GM19397 (cell line): ENCODE results near the gene NKX6-2.
"Not testable (repeated sequence)": the region's sequence is repeated elsewhere in the genome, so short reads cannot be mapped to it uniquely, and the experiment has no call there.

Source experiments
- ATAC-seq: cut with Tn5 transposase; IDR thresholded peaks from one replicate; pipeline ENCODE4 v1.9.1; 2021; ENCODE audit warnings: mild to moderate bottlenecking, moderate library complexity; ENCODE audit not compliant: unreplicated experiment

Gene NKX6-2

DNA sequence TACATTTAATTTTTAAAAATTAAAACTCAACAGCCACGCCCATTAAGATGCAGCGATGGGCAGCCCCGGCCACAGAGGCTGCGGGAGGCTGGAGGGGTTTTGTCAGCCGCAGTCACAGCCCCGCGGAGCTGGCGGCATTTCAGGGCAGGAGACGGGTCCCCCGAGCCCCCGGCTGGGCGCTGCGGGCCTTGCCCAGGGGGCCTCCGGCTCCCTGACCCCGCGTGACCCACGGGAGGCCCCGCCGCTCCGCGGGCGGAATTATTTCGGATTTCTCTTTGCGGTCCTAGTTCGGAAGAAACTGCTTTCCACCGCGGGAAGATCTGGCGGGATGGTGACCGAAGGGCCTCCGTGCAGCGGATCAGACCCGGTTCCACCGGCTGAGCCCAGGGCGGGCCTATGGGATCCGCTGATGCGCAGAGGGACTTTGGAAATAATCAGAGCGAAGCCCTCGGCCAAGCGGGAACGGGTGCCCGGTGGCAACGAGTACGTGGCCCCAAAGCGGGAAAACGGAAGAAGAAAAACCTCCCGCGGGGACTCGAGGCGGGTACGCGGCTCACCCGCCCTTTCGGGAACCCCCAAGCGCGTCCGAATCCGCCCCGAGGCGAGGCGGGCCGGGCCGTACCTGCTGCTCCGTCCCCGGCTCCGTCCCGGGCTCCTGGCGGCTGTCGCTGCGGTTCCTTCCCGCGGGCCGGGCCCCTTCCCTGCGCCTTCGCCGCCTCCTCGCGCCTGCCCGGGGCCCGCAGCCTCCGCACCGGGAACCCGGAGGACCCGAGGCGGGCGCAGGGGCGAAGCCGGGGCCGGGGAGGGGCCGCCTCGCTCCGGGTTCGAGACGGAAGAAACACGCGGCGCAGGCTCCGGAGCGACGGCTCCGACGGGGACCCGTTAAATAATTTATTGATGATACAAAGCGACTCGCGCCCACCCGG, 1.7 kb downstream of the NKX6-2 start:
- ATAC-seq: no peak

GRCh38 chr10:132783165-132783939, 2.6 kb downstream of the NKX6-2 start:
- ATAC-seq: no peak

DNA sequence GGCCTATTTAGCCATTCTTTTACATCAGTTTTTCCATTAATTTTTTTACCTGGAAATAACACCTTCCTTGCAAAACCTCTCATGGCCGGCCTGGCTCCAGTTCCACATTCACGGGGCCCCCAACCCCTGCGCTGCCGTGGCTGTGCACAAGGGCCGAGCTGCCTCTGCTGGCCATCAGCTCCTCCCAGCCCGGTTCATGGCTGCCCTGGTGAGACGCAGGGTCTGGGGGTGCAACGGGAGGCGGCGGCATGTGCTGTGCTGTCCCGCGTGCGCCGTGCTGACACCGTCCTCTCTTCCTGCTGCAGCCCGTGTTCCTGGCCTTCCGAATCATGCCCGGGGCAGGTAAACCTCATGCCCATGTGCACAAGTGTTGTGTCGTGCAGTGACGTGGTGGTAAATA, 4.4 kb downstream of the NKX6-2 start:
- no peak for ATAC-seq

GRCh38 chr10:132780356-132780755, 5.6 kb downstream of the NKX6-2 start:
- no peak for ATAC-seq

DNA sequence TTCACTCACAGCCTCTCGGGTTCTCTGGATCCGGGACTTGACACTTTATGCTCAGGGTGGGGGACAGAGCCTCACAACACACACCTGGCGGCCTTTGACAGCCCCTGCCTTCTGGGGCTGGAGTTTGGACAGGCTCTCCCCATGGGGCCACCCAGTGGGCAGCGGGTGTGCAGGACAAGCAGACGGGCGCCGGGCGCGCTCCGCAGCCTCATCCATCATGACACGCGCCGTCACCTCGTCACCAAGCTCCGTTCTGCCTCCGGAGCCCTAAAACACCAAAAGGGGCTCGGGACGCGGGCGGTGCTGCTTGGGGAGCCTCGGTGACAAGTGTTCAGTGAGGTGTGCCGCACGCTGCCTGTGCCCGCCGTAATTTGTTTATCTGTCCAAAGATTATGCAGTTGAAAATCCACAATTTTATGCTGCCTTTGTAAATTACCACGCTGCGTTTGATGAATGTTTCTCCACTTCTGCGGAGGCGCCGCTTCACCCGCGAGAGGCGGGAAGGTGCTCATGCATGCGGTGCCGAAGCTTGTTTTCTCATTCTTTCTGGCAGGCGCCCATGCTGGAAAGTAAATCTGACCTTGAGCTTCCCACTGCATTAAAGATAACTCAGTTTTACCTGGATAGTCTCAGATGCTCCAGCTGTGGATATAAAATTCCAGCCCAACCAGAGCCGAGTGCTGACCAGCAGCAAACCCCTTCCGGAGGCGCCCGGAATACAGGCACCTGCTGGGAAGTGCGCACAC, 6.2 kb downstream of the NKX6-2 start:
- no peak for ATAC-seq

DNA sequence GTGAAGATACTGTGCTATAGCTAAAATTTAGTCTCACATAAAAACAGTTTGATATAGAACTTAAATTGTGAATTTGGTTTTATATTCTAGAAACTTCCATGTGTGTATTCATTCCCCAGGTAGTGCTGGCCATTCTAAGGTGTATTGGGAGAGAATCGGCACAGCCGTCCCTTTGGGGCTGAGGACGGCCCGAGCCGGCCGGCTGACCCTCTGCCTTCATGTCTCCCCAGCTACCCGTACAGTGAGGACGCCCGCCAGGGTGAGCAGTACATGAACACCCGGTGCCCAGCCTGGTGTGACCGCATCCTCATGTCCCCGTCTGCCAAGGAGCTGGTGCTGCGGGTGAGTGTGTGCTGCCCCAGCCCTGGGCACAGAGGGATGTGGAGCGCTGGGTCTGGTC, 8.5 kb downstream of the NKX6-2 start:
- no peak for ATAC-seq

GRCh38 chr10:132776821-132777220, 9.1 kb downstream of the NKX6-2 start:
- ATAC-seq: no peak

GRCh38 chr10:132776186-132776585, 9.8 kb downstream of the NKX6-2 start:
- no peak for ATAC-seq

DNA sequence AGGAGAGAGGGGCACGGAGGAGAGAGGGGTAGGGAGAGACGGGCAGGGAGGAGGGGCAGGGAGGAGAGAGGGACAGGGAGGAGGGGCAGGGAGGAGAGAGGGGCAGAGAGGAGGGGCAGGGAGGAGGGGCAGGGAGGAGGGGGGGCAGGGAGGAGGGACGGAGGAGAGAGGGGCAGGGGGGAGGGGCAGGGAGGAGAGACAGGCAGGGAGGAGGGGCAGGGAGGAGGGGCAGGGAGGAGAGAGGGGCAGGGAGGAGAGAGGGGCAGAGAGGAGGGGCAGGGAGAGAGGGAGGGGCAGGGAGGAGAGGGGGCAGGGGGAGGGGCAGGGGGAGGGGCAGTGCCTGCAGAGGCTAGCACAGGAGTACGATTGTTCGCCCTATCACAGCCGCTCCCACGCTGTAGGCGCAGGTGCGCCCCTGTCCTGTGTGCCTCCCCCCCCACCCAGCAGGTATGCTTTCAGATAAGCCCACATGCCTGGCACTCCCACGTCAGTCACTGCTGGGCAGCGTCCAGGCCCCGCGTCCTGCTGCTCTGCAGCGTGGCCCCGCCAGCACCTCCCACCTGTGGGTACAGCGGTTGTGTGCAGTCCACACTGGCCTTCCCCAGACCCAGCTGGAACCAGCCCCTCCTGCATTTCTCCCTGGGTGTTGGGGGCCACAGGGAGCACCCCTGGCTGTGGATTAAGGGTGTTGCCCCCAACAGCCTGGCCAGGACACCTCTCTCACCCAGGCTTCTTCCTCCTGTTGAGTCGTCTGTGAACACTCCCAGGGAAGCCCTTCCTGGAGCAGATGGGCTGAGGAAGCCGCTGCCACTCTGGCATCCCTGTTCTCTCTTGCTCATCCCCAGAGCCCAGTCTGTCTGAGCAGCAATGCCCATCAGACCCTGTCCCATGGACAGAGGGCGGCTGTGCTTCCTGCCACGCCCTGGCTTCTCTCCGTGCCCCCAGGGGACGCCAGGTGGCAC, 10.8 kb downstream of the NKX6-2 start:
- ATAC-seq: no peak

- no peak for ATAC-seq
Observed at GRCh38 chr10:132774181-132774901, 11.6 kb downstream of the NKX6-2 start.

DNA sequence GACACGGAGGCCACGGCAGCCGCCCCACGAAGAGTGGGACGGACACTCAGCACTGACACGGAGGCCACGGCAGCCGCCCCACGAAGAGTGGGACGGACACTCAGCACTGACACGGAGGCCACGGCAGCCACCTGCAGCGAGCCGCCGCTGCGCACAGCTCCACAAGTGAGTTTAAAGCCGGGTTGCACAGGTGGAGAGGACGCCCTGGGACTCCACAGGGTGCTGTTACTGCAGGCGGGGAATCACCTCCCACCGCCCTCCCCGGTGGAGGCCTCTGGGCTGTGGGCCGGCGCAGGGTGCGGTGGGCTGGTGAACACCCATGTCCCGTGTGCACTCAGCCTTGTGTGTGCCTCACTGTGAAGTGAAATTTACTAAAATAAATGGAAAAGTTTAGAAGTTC, 13.1 kb downstream of the NKX6-2 start:
- ATAC-seq: not testable (repeated sequence)

- no peak for ATAC-seq
Observed at GRCh38 chr10:132770061-132771021, 15.6 kb downstream of the NKX6-2 start.

GRCh38 chr10:132768346-132769248, 17.4 kb downstream of the NKX6-2 start:
- ATAC-seq: no peak

DNA sequence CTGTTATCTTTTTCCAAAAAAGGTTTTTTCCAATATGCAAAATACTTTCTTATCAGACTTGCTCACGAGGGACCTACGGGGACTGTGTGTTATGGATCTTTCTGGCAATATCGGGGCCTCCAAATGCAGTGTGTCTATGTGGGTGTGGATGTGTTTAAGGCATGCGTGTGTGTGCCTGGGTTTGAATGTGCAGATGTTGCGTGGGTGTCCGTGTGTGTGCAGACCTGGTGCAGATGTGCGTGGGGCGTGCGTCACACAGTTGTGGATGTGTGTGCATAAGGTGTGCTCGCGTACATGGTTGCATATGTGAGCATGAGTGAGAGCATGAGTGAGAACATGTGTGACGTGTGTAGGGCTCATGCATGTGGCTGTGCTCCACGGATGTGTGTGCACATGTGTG, 19.7 kb downstream of the NKX6-2 start:
- ATAC-seq: no peak

- ATAC-seq: no peak
Observed at GRCh38 chr10:132765435-132765834, 20.5 kb downstream of the NKX6-2 start.

DNA sequence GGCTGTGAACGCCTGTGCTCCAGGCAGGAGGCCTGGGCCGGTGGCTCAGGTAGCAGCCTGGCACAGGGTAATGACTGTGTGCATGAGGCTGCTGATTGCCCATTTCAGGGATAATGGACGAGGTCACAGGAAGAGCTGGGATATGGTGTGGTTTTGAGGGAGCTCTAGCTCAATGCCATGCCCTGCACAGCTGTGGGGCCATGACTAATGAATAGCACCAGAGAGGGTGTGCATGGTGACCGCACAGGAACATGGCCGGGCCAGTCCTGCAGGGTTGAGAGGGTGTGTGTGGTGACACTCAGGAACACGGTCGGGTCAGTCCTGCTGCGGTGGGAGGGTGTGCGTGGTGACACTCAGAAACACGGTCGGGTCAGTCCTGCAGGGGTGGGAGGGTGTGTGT, 21.8 kb downstream of the NKX6-2 start:
- no peak for ATAC-seq

GRCh38 chr10:132763545-132763944, 22.4 kb downstream of the NKX6-2 start:
- no peak for ATAC-seq
